K562 (cell line): ENCODE results near the gene TGFBR3L. TPM values are rescaled to one million over a fixed set of nuclear protein-coding genes. Genes with fewer than 3 reads are reported as not detected.
A peak's percentile ranks its signal among the peaks of the same experiment; 100 is the strongest.

Experiments
- CTCFL ChIP-seq: IDR thresholded peaks from 2 replicates; pipeline ENCODE4 v1.6.1; 2011; ENCODE audit warnings: borderline replicate concordance, low read depth, mild to moderate bottlenecking, moderate library complexity, low read length; ENCODE audit not compliant: insufficient read depth, poor library complexity, severe bottlenecking
- MAX ChIP-seq: sonication (generic); formaldehyde crosslinking; IDR thresholded peaks from 2 replicates; pipeline ENCODE4 v1.9.0; 2022; ENCODE audit warnings: mild to moderate bottlenecking, missing genetic modification reagents
- RBM14 ChIP-seq: fragments of 200-400 bp; formaldehyde crosslinking; IDR thresholded peaks from 2 replicates; pipeline ENCODE4 v1.6.1; 2018; ENCODE audit warnings: low read depth, mild to moderate bottlenecking, low read length, moderate library complexity, borderline replicate concordance; ENCODE audit not compliant: insufficient read depth
- SREBF1 ChIP-seq: fragments of 150-350 bp; IDR thresholded peaks from 2 replicates; pipeline ENCODE4 v1.6.1; 2014; ENCODE audit warnings: antibody characterized with exemption, low read depth, low read length, borderline replicate concordance
- TBL1XR1 ChIP-seq, 2 experiments: IDR thresholded peaks; 2 replicates each; pipeline ENCODE4 v1.6.1; 2012; ENCODE audit warnings: improper control_type of control experiment in 2 of 2, low read length in 2 of 2, mild to moderate bottlenecking in 1 of 2
- ZKSCAN3 ChIP-seq: fragments of 250-450 bp; sonication (Bioruptor Pico); IDR thresholded peaks from 2 replicates; pipeline ENCODE4 v1.4.0; 2020
- ZMIZ1 ChIP-seq, 2 experiments: fragments of 150-350 bp in 1 of 2; IDR thresholded peaks; 2 replicates each; pipeline ENCODE4 v1.6.1; 2012 to 2016; ENCODE audit warnings: low read depth in 2 of 2, low read length in 2 of 2, mild to moderate bottlenecking in 1 of 2, moderate library complexity in 1 of 2
- ZNF609 ChIP-seq: sonication (generic); formaldehyde crosslinking; IDR thresholded peaks from 2 replicates; pipeline ENCODE4 v1.8.1; 2023; ENCODE audit warnings: missing genetic modification reagents, mild to moderate bottlenecking, borderline replicate concordance
- ZZZ3 ChIP-seq: fragments of 450-650 bp; IDR thresholded peaks from 2 replicates; pipeline ENCODE4 v1.6.1; 2016; ENCODE audit warnings: antibody characterized with exemption, mild to moderate bottlenecking, moderate library complexity
- polyA plus RNA-seq, 8 experiments: library from polyadenylated mRNA; depleted of rRNA in 4 of 8; stranded (reverse) in 5 of 8; unstranded in 3 of 8; fragments of >200 nt; fragmentation: Nextera tagmentation in 2 of 8; fragmentation: Illumina TruSeq in 1 of 8; extraction: Ambion mirVana in 2 of 8; extraction: Trizol in 1 of 8; gene quantifications; 2 replicates each; pipeline versions ENCODE4 v1.2.1 to v1.2.3, GENCODE V29; 2011 to 2014; ENCODE audit warnings: inconsistent platforms in 1 of 8, missing spikeins in 1 of 8
- total RNA-seq, 7 experiments: library from RNA; depleted of rRNA in 6 of 7; stranded (reverse); fragments of >200 nt in 6 of 7; fragmentation: Illumina TruSeq in 2 of 7; extraction: Trizol in 2 of 7; gene quantifications; 2 replicates each; pipeline versions ENCODE4 v1.2.1 to v1.2.3, GENCODE V29; 2011 to 2021; ENCODE audit warnings: low replicate concordance in 1 of 7
- TF ChIP-seq, protein P1 (sequence below): fragments of 450-650 bp; formaldehyde crosslinking; IDR thresholded peaks from 2 replicates; pipeline ENCODE4 v1.4.0; 2020; ENCODE audit warnings: mild to moderate bottlenecking, moderate library complexity

Gene TGFBR3L
- total and polyA plus RNA-seq, 9 of the 15 experiments (the other 6 are each of a cell fraction or from before 2014, with no cell fraction given) = not detected

- no peak; the same call in 1 of the 2 replicates for TF ChIP-seq MAX (CRISPR knock-in tag)
- TF ChIP-seq TBL1XR1 (IDR thresholded peaks at IDR 0.05; ENCODE audit: low read length in 2 of 2) = 0 out of 4 replicates have a peak, but pooled peaks of 1 of the 2 experiments have one; percentile 7
- TF ChIP-seq ZMIZ1 (IDR thresholded peaks at IDR 0.05; ENCODE audit: low read depth in 2 of 2, low read length in 2 of 2) = no peak
- peak; percentile 74 for TF ChIP-seq CTCFL
- TF ChIP-seq ZNF609 (CRISPR knock-in tag) = no peak
- no peak for TF ChIP-seq SREBF1
- no peak; the same call in 1 of the 2 replicates for TF ChIP-seq ZZZ3
- no peak for TF ChIP-seq ZKSCAN3 (CRISPR knock-in tag)
- TF ChIP-seq, protein P1, sequence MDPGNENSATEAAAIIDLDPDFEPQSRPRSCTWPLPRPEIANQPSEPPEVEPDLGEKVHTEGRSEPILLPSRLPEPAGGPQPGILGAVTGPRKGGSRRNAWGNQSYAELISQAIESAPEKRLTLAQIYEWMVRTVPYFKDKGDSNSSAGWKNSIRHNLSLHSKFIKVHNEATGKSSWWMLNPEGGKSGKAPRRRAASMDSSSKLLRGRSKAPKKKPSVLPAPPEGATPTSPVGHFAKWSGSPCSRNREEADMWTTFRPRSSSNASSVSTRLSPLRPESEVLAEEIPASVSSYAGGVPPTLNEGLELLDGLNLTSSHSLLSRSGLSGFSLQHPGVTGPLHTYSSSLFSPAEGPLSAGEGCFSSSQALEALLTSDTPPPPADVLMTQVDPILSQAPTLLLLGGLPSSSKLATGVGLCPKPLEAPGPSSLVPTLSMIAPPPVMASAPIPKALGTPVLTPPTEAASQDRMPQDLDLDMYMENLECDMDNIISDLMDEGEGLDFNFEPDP = no peak
- no peak for TF ChIP-seq RBM14
These were observed 29.6 kb downstream of the TGFBR3L start (continued) for GRCh38 chr19:7944177-7944761.
